ENCODE data around the gene MEGF11. TPM values are rescaled to one million over a fixed set of nuclear protein-coding genes. Genes with fewer than 3 reads are reported as not detected.

MEGF11 gene
- polyA plus RNA-seq, 1 donor = 0.26 TPM

DNA sequence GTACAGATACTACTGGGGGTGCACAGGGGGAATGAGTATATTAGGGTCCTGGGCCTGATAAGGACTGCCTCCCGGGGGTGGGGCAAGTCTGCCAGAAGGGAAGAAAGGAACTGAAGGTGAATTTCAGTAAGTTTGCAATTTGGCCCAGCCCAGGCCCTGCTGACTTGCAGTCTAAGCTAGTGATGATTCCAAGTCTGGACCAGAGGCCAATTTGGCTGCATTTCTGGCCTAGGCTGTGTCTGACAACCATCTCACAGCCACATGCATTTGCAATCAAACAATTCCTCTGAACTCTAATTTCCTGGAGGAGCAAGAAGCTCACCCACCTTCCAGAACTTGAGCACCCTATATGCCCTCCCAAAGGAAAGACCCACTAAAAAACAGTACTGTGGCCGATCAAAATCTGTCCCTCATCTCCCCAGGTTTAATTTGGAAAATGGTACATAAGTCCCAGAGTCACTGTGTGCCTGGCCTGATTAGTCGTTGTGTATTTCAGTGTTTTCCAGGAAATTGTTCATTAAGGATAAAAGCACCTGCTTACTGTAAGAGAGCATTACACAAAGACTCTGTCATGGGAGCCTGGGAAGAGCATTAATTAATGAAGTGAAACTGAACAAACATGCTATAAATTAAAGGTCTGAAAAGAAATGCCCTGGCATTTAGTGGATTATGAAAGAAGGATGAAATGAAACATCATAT is 114.5 kb downstream of the MEGF11 start:
- DNase-seq = peak; percentile 70

GRCh38 chr15:66138096-66138783 is 115.3 kb downstream of the MEGF11 start:
- no peak for DNase-seq

- DNase-seq = no peak
These were observed 116.6 kb downstream of the MEGF11 start for GRCh38 chr15:66136948-66137347.

GRCh38 chr15:66135664-66136063 is 117.9 kb downstream of the MEGF11 start:
- DNase-seq = no peak

DNA sequence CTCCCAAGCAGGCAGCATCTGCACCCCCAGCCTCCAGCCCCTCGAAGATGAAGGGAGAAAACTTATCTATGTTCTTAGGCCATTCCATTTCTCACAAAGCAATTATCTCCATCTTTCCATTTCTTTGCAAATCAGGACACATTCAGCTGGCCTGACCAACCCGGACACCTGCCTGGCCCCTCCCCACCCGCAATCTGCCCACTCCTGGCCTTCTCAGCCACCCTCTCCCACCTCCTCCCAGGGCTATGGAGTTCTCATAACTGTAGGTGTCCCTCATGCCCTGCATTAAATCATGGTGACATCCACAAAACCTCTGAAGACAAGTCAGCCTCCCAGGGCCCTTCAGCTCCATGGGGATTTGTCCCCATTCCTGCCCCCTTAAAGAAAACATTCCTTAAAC is 119.3 kb downstream of the MEGF11 start:
- DNase-seq = no peak

- no peak for DNase-seq
These were observed 120.2 kb downstream of the MEGF11 start for GRCh38 chr15:66133247-66133885.

- no peak for DNase-seq
These were observed 121.2 kb downstream of the MEGF11 start for GRCh38 chr15:66132251-66132816.

GRCh38 chr15:66131831-66132230 is 121.7 kb downstream of the MEGF11 start:
- no peak for DNase-seq

DNA sequence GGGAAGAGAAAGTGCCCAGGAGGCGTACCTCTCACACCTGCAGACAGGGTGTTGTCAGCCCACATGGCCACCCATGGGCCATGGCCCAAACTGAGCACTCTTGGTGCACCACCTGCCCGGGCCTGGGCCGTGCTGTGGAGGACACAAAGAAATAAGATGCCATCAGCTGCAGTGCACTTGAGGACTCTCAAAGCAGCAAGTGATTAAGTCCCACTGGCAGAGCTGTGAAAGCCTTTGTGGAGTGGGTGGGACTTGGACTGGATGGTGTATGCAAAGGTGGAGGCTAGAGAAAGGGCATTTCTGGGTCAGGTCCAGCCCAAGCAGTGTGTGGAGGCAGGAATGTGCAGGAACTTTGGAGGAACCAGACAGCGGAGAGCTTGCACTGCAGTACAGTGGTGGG is 122.3 kb downstream of the MEGF11 start:
- no peak for DNase-seq

DNA sequence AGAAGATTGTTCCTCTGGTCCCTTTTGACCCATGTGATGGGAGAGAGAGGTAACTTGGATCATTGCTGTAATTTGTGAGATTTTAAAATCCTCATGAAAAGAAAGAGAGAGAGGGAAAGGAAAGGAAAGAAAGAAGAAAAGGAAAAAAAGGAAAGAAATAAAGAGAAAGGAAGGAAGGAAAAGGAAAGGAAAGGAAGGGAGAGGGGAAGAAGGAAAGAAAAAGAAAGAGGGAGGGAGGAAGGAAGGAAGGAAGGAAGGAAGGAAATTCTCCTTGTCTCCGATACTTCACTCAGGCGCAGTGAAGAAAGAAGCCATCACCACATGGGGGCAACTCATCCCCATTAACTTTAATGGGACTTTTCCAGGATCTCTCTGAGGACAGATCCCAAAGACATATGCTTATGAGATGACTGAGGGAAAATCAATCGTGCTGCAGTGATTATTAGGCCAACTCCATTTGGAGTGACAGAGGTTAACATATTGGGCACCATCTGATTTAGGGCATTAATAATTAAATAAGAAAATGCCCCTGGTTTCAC is 123.0 kb downstream of the MEGF11 start:
- DNase-seq = no peak

GRCh38 chr15:66129586-66129985 is 124.0 kb downstream of the MEGF11 start:
- no peak for DNase-seq

- DNase-seq = no peak
These were observed 125.4 kb downstream of the MEGF11 start for GRCh38 chr15:66128116-66128680.

GRCh38 chr15:66126456-66126855 is 127.1 kb downstream of the MEGF11 start:
- DNase-seq = no peak

DNA sequence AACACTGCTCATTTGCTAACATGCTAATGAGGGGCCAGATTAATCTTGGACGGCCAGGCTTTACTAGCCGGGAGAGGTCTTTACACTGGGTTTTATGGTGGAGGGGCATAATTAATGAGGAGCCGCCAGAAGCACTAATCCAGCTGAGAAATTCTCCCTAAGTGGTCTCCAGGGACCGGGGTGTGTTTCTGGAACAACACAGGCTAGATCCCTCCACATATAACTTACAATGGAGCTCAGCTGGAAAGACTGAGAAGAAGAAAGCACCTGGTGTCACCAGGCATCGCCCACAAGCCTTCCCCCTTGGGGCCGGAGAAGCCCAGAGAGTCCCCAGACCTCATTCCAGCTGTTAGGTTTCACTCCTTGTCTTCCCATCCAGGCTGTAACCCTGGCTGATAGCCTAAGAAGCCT is 127.5 kb downstream of the MEGF11 start:
- no peak for DNase-seq

- DNase-seq = no peak
These were observed 128.9 kb downstream of the MEGF11 start for GRCh38 chr15:66124651-66125050.

- DNase-seq = no peak
These were observed 129.8 kb downstream of the MEGF11 start for GRCh38 chr15:66123799-66124198.

DNA sequence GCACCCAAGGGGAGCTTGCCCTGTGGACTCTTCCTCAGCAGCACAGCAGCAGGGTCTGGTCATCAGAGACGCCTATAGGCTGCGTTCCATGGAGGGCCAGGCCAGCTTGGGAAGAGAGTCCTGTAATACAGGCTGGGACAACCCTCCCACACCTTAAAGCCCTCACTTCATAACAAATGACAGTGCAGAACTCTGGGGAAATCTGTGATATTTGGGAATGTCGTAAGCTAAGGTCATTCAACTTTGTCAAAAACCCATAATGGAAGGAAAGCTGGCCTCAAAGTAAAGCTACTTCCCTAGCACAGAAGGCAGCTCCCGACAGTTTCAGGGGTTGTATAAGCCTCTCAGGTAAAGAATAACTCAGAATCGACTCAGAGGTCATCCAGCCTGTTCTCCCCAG is 133.1 kb downstream of the MEGF11 start:
- DNase-seq = no peak

DNA sequence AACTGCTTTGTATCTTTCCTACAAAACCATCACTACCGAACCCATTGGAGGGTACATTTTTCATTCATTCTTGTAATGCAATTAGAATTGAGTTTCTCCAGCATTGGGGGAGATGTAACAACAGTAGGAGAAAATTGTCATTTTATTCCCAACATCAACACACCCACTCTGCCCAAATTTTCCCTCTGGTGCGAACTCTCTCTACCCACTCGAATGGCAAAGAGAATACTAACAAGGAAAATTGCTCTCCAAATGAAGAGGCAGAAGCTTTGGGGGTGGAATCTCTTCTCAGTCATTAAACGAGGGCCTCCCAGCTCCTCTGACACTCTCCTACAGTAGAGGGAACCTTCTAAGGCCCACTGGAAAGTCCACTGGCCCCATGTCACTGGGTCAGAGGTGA is 135.7 kb downstream of the MEGF11 start:
- no peak for DNase-seq

- DNase-seq = no peak
These were observed 137.9 kb downstream of the MEGF11 start for GRCh38 chr15:66115568-66116206.

GRCh38 chr15:66114863-66115425 is 138.6 kb downstream of the MEGF11 start:
- no peak for DNase-seq

- no peak for DNase-seq
These were observed 141.2 kb downstream of the MEGF11 start for GRCh38 chr15:66112388-66112787.

DNA sequence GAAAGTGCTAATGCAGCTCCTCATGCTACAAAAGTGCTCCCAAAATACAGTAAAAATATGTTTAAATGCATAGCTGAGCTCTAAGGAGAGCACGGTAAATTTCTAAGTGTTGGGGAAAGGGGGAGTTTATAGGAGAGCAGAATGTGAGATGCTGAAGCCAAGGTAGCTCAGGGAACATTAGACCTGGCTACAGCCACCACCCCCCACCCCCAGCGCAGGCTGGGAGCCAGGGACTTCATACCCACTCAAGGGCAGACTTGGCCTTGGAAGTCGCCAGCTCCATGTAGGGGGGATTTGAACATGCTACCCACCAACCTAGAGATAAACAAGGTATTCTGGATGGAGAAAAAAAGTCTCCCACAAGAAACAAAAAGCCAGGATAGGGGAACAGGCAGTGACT is 142.2 kb downstream of the MEGF11 start:
- DNase-seq = no peak

Data from hindlimb muscle (tissue), 1 donor.